Fibroblast of pulmonary artery (primary cell): Measurements from ENCODE around the gene PRM3.

Experiments used
- DNase-seq: peaks from one replicate; pipeline ENCODE4 v3.0.0-alpha.2; 2010; ENCODE audit warnings: low read depth
- H3K4me3 ChIP-seq: replicated peaks from 2 replicates; pipeline ENCODE4 v1.5.1; 2011; ENCODE audit warnings: low read depth, mild to moderate bottlenecking, control low read depth, low read length, moderate library complexity
- CTCF ChIP-seq: IDR thresholded peaks from 2 replicates; pipeline ENCODE4 v1.5.1; 2011; ENCODE audit warnings: mild to moderate bottlenecking, control low read depth, low read length, inconsistent platforms; ENCODE audit errors: missing control alignments

Gene PRM3

DNA sequence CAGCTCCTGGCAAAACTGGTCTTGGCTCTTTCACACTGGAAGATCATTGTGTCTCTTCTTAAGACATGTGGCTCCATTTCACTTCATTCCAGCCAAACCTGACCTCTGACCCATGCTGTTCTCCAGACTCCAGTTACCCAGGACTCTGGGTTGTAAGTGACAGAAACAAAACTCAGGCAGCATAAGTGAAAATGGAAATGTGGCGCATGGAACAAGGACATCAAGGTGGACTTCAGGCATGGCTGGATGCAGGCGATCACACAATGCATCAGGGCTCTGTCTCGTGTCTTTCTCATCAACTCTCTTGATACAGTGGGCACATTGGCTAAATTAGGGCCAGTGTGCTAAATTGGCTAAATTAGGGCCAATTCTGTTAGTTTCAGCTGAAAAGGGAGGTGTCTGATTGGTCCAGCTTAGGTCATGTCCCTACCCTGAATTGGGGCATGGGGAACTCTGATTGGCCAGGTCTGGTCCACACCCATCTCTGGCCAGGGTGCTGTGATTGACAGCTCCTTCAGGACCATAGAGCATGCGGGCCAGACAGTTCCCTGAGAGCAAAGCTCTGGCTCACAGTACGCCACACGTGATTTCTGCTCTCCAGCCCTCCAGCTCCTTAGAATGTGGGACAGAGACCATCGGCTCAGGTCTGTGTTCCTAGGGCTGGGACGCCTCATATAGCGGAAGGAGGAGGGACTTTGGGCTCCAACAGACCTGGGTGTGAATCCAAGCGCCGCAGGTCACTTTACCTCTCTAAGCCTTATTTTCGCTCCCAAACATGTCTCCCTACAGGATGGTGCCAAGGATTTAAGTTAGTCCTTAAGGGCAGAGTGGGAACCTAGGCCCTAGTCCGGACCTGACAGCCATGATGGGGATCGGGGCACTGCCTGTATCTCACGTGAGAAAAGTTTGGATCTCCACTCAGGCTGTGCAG lies 34.9 kb downstream of the PRM3 start:
- TF ChIP-seq CTCF: no peak
- no peak overlapping the region for H3K4me3 ChIP-seq

GRCh38 chr16:11236461-11237254 lies 36.8 kb downstream of the PRM3 start:
- no peak for TF ChIP-seq CTCF
- peak; percentile 50 for DNase-seq
- no peak overlapping the region for H3K4me3 ChIP-seq

More for the DNA sequence above, 34.9 kb downstream of the PRM3 start:
- no peak for DNase-seq

GRCh38 chr16:11235703-11235991 lies 37.8 kb downstream of the PRM3 start:
- H3K4me3 ChIP-seq: no peak overlapping the region
- DNase-seq: no peak
- no peak for TF ChIP-seq CTCF

DNA sequence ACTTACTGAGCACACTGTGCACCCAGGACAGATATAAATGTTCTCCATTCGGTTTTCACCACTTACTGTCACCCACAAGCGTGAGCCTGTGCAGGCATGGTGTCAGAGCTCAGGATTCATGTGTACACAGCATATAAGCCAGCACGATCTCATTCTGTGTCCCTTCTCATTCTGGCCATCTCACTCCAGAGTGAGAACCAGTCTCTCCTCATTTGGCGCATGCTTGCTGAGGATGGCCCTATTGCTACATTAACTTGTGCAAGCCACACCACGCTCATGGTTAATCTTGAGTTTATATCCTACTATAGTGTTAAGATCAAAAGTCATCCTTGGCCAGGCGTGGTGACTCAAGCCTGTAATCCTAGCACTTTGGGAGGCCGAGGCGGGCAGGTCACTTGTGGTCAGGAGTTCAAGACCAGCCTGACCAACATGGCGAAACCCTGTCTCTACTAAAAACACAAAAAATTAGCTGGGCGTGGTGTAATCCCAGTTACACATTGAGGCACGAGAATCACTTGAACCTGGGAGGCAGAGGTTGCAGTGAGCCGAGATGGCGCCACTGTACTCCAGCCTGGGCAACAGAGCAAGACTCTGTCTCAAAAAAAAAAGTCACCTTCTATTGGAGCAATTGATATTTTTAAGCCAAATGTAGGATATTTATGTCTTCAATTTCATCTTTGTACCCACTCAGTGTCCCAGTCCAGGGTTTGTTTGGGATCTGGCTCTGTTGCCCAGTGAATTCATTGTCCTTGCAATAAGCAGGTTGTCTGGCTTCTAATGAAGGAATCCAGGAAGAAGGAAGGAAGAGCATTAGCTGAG lies 38.3 kb downstream of the PRM3 start:
- no peak for TF ChIP-seq CTCF
- no peak for DNase-seq
- no peak overlapping the region for H3K4me3 ChIP-seq

DNA sequence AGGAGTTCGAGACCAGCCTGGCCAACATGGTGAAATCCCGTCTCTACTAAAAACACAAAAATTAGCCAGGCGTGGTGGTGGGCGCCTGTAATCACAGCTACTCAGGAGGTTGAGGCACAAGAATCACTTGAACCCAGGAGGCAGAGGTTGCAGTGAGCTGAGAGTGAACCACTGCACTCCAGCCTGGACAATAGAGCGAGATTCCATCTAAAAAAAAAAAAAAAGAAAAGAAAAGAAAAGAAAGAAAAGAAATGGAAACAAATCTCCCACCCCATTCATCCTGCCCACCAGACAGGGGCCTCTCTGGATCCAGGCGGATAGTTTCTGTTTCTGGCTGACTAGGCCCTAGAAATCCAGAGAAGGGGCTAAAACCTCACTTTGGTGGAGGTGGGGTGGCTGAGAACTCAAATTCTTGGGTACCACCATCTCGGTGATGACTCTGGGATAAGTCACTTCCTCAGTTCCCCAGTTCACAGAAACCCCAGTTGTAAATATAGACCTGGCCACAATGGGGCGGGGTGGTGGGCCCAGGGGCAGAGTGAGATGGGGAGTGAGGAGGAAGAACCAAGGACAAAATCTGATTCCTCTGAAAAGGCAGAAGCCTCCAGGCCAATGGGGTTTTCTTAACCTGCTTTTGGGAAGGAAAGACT lies 39.6 kb downstream of the PRM3 start:
- no peak for DNase-seq
- H3K4me3 ChIP-seq: no peak overlapping the region
- TF ChIP-seq CTCF: no peak
